CD4-positive, alpha-beta T cell treated with Interleukin-1 beta for 1 hour (primary cell): ENCODE data around the gene HAAO.

ENCODE experiments used
- DNase-seq, 2 donors: peaks; one replicate each; pipeline ENCODE4 v3.0.0-alpha.2; 2020 to 2022

Gene HAAO

DNA sequence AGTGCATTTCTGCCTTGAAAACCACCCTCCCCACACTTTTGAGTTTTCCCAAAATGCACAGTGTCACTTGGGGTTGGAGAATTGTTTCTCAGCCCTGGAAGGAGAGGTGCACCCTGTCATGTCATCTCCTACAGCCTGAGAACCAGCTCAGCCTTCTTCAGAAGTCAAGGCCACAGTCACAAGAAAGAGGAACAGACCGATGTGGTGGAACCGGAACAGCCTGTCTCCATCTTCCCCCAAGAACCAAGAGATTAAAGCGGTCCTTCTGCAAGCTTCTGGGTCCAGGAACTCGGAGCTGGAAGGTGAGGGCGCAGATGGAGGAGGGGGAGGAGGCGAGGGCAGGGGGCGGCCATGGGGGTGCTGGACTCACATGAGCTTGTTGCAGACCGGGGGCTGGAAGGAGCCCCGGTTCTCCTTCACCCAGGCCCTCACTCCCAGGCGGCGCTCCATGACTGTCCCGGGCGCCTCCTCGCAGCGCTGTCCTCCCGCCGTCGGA lies 248 bp downstream of the HAAO start:
- peak in 1 of 2 donors; percentile 30 for DNase-seq

DNA sequence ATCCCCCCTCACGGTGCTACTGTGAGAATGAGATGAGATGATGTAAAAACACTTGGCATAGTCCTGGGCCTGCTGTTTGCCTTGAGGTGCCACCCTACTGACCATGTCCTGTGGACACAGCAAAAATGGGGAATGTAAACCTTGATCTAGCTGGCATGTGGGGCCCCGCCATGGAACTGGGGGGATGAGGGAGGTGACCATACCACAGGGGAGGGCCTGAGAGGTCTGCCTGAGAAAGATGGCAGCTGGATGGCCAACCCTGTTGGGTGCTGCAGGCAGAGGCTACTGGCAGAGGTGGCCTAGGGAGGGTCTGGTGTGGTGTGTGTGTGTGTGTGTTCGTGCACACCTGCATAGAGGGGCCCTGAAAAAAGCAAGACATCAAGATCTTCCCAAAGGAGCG lies 777 bp downstream of the HAAO start:
- no peak for DNase-seq

DNA sequence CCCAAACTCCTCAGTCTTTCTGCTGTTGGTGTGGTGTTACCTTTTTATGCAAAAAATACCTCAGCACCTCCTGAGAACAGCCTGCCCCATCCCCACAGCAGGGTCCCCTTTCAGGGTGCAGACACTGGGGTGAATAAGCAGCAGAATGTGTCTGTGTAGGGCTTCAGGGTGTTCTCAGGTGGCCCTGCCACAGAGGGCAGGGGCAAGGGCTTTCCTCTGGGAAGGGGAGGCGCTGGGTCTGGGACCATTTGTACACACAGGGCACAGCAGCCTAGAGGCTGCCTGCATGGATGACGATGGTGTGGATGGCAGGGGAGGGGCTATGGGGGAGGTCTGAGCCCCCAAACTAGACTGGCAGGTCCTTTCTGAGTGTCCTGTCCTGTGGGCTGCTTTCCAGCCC lies 2.6 kb downstream of the HAAO start:
- no peak for DNase-seq

DNA sequence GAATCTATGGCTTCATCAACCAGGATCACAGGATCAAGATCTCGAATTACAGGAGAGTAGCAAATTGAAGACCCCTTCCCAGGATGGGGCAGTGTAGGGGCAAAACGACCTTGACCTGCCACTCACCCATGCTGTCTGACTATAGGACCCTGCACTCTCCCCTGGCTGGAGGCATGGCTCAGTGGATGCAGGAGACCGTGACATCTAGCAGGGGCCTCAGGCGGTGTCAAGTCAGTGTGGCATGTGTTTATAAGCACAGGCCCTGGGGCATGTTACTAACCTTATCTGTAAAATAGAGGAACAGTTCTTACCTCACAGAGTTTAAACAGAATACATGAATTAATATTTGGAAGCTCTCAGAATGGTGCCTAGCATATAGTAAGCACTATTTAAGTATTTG lies 3.5 kb downstream of the HAAO start:
- DNase-seq = no peak

DNA sequence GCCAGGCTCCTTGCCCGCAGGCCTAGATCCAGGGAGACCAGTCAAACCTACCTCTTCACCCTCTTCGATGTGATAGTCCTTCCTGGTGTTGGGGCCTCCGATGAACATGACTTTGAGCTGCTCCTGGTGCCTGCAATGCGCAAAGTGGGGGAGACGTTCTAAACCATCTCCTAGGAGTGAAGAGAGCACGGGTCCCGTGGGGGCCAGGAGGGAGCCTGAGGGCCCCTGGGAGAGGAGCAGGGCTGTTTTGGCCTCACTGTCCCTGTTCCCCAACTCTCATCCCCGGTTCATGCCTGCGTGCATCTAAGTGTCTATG lies 3.9 kb downstream of the HAAO start:
- no peak for DNase-seq

DNA sequence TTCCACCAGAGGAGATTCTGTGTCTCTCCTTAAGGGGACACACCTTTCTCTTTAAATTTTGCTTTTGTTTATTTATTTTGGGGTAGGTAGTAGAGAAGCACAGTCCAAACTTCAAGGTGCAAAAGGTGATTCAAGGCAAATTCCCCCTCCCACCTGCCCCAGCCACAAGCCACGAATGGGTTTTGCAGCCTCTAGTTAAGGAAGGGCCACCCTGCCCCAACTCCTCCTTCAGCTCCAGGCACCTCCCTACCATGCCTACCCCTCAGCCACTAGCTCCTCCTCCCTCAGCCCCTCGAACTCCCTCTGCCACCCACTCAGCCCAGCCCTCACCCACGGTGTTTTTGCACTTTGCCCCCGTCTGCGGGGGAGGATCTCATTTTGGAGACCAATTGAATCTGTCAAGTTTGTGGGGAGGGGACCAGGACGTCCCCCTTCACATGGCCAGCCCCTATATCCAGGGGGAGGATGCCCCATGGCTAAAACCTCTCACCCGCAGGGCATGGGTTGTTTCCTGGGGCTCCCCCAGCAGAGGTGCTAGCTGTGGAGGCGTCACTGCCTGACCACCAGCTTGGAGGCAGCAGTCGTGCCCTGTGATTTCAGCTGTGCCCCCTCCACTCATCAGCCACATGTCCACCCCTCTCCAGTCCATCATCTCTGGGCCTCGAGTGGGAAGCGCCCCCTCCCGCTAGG lies 4.5 kb downstream of the HAAO start:
- DNase-seq = no peak

DNA sequence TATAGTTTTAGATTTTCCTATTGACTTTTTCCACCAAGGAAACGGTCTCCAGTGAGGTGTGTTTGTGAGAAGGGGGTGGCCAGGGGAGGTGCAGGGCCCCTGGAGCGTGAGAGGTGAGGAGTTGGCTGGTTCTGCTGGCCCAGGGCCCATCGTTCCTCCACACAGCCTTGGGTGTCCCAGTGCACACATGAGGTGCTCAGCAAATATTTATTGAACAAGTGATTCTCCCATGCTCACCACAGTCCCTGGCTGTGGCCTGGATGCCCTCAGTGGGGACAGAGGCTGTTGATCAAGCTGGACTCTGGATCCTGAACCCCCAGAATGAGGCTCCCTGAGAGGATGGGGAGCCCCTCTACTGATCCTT lies 5.0 kb downstream of the HAAO start:
- DNase-seq = no peak

DNA sequence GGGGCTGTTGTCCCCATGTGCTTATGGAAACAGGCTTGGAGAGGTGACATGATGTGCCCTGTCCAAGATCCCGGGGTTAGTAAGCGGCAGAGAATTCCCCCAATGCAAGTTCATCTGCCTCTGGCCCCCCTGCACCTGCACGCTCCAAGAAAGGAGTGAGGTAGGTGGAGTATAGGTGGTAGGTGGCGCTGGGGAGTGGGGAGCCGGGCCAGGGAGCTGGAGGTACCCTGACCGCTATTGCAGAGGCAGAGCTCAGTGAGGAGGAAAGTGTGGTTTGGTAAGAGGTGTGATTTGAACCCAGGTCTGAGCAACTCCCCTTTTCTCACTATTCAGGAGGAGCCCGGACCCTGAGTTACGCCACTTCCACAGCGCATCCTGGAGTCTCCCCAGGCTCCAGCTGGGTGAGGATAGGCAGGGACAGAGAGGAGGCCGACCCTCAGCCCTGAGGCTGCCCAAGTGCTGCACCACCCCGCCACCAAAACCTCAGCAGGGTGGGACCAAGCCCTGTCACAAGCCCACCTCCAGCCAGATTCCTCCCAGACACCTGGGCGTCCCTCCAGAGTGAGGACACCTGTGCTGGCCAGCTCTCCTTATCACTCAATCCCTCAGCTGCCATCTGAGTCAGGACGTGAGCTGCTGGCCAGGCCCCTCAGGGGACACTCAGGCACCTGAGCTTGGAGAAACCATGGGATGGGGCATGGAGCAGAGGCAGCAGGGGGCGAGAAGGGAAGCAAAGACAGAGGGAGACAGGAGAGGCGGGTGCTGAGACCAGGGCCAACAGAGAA lies 5.6 kb downstream of the HAAO start:
- DNase-seq = no peak

DNA sequence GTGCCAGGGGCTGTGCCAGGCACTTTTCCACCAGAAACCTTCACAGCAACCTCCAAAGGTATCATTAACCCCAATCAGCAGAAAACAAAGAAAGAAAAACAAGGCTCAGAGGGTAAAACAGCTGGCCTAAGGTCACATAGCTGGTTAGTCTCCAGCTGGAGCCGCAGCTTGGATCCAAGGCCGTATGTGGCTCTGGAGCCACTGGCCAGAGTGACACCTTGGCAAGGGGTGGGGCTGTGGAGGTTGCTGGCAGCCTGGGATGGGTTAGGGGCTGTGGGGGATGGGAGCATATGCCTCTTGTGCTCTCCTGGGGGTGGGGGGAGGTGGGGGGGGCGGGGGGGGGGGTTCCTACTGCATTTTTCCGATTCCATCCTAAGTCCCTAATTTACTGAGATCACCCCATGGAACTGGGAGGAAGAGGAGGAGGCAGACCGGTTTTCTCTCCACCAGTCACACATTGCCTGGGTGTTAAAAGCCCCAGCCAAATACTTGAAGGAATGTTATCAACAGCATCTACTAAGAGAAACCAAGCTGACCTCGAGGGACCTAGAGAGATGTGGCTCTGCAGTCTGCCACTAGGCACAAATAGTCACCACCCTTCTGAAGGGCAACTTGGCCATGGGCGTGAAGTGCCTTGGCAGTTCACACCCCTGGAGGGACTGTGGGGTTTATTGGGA lies 8.0 kb downstream of the HAAO start:
- DNase-seq = no peak

DNA sequence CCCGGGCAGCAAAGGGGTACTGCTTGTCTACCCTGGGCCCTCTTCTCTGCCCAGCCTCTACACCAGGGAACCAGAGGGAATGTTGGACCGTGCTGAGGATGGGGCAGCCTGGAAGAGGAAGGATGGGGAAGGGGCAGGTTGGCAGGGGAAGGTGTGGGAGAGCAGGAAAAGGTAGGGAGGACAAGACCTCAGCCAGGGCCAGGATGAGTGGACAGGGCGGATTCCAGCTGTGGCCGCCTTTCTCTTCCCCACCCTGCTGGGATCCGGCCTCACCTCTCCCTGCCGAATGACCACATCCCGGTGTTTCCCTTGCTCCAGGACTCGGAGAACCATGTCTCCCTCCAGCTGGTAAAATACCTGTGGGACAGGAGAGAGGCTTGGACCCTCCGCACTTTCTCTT lies 8.9 kb downstream of the HAAO start:
- DNase-seq = no peak

DNA sequence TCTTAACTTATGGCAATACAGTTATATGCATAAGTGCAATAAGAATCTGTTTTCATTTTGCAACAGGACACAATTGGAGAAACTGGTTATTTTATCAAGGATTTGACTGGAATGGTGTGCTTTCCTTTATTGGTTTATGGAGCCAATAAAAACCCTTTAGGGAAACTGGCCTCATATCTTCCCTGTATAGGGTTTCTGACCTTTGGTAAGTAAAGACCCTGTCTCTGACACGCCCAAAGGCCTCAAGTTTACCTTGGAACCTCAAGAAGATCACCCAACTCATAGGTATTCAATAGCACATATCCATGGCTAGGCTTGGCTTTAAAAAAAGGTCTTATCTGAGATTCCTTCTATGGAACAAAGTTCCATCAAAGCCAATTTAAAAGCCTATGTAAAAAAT lies 11.2 kb downstream of the HAAO start:
- DNase-seq = no peak

DNA sequence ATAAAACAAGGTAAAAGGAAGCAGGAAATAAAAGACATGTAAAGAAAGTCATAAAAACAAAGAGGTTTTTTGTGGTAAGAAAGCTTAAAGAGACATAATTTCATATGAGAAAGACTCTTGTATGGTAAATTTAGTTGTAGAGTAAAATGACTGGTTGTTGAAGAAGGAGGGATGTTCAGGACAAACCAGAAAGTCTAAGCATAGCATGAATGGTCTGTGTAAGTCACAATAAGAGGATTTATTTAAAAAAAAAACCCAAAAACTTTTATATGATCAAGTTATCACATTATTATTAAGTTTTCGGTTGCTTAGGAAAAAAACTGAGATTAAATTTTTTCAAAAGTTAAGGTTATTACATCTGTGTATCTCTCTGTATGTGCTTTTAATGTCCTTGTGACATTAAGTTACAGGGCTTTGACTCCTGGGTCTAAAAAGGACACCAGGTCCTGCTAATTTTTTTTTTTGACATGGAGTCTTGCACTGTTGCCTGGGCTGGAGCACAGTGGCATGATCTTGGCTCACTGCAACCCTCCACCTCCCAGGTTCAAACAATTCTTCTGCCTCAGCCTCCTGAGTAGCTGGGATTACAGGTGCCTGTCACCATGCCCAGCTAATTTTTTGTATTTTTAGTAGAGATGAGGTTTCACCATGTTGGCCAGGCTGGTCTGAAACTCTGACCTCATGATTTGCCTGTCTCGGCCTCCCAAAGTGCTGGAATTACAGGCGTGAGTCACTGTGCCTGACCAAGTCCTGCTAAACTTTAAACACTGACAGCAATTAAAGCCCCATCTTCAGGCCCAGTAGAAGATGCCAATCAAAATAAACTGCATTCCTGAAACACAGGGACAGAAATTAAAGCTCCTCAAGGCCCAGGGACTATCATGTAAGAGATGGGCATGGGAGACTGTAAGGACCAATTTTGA lies 14.2 kb downstream of the HAAO start:
- no peak for DNase-seq

DNA sequence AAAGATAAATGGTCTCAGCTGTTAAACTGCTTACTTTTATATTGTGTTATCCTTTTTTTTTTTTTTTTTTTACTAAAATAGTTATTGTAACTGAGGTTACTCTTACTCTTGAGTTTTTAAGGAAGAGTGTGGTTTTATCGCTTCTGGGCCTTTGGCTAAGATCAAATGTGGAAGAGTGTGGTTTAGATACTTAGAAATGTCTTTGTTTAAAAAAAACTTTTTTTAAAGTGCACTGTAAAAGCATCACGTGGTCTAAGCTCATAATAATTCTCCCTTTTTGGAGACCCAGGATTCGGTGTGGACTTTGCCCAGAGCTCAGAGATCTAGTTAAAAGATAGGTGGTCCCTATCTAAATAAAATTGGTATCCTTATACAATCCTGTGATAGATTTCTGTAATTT lies 16.6 kb downstream of the HAAO start:
- DNase-seq = no peak

DNA sequence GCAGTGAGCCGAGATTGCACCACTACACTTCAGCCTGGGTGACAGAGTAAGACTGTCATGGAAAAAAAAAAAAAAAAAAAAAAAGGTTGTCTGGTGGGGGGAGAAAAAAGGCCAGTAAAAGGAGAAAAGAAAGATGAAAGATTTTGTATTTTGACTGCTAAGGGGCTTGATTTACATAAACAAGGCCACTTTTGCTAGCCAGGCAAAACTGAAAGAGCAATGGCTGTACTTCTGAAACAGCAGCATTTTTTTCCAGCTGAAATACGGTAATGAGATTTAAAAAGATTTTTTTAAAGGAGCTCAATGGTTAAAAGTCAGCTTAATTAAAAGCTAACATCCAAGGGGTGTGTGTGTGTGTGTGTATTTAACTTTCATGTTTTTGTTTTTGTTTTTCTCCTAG lies 17.2 kb downstream of the HAAO start:
- no peak for DNase-seq

DNA sequence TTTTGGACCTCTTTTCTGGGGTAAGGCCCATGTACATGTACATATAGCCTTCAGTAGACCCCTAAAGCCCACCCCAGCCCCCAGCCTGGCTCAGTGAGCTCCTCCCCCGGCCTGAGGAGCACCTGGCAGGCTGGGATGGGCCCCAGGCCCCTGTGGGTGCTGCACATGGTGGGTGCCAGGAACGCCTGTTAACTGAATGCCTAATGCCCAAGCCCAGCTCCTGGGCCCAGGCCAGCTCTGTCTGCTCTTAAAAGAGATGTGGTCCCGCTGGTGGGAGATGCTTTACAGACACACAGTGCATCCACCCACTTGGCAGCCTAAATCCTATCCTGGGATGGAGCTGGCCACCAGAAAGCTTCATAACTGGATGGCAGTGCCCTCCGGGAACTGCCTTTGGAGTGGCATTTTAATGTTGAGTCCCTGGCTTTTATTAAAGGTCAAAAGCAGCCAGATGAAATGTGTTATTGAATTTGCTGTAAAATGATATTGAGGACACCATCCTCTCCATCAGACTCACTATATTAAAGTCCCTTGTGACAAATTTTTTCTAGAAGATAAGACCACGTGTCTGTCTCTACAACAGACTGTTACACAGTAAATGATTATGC lies 20.7 kb downstream of the HAAO start:
- no peak for DNase-seq

DNA sequence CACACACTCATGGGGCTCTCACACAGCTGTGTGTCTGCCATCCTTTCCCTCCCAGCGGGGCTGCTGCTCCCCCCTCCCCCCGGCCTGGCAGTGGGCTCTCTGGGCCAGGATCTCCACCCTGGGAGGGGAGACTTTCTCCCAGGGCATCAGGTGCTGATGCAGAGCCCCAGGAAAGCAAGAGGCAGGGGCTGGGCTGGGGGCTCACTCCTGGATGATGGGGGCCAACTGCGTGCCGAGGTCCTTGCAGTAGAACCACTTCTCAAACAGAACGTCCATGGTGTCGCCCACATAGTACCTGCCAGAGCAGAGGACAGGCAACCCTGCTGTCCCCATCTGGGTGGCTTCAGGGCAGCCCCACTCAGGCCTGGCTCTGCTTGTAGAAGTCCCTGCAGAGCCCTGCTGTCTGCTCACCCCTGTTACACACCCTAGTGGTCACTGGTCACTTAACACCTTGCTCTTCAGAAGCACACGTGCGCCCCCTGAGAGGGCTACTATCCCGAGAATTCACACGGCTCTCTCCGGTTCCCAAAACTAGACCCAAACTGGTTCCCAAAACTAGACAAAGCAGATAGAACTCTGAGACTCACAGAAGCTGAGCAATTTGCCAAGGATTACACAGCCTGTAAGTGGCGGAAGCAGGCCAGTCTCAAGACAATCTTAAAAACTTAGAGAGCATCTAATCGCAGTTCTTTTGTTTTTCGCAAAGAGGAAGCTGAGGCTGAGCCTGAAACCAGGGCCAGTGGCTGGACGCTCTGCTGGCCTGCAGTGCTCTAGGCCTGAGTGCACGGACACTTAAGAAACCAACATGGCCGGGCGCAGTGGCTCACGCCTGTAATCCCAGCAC lies 21.9 kb downstream of the HAAO start:
- DNase-seq = peak in 1 of 2 donors; percentile 30

DNA sequence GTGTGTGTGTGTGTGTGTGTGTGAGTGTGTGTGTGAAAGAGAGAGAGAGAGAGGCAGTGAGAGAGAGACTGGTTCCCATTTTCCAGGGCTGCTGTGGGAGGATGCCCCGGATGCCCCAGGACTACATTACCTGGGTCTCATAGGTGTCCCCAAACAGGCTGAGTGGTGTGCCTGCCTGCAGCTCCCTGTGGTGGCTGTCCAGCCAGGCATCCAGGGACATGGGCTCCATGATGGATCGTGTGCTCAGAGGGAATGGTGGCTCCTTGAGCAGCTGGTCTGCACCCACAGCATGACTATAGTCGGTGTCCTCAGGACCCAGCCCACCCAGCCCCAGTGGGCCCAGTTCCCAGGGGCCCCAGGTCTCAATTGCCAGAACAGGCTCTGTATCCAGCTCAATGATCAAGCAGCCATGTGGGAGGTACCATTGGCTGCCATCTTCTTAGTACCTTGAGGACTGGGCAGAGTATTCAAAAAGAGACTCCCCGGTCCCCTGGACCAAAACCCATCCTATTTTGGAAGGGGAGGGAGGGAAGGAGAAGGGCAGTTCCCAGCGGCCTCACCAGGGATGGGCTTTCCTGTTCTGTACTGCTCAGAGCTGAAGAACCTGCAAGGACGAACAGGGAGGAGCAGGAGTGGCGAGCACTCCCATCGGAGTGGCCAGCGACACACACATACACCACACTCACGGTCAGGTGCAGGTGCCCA lies 22.6 kb downstream of the HAAO start:
- no peak for DNase-seq

DNA sequence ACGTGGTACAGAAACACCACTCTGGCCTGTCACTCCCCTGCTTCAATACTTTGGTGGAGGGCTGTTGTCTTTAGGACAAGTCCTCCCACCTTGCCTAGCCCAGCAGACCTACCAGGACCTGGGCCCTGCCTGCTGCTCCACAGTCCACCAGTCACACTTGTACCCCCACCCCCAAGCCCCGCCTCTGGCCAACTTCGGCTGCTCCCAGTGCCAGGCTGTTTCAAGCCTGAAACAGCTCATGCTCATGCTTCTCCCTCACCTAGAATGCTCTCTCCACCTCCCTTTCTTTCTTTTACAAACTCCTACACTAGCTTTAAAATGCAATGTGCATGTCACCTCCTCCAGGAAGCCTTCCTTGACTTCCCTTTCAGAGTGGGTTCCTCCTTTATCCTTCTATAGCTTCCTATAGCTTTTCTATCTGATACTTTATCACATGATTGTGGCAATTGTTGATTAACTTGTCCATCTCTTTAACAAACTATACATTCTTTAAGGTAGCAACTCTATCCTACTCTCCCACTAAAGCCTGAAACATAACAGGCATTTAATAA lies 23.6 kb downstream of the HAAO start:
- DNase-seq = no peak

DNA sequence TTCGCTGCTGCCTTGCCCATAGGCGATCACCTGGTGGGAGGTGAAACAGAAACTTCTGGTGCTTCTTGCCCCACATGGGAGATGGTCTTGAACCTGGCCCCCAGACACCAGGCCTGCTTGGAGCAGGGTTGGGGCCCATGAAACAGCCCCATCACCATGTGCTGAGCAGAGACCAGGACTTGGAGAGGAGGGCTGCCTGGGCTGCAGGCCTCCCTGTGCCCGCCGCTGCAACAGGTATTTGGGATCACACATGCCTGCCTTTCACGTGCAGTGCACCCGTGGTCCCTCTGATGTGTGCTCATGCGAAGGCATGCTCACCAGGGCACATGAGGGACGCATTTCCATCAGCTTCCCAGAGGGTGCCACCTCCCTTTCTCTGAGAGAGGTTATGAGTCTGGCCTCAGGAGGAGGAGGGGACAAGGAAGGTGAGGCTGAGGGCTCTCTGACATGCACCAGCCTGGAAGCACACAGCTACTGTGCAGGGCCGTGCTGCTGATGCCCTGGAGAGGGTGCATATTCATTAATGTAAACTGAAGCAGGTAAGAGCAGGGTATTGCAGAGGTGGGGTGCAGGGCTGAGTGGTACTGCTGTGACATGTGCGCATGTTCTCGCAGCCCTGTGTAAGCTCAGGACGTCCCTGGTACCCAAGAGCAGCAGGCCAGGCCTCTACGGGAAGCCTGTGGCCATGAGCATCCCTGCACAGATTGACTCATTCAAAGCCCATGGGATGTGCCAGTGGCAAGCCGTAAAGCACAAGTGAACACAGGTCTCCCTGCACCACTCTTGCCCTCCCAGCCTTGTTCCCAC lies 24.3 kb downstream of the HAAO start:
- no peak for DNase-seq
